ENCODE measurements around the gene RAD17. TPM values are rescaled to one million over a fixed set of nuclear protein-coding genes. Genes with fewer than 3 reads are reported as not detected.

The RAD17 gene
- total RNA-seq: 14.9 and 17.0 TPM in 2 replicates

GRCh38 chr5:69369340-69370121 is at the start of gene RAD17, which contains the start of the genes AK6 and TAF9:
TSS of gene RAD17 (plus strand) at chr5:69369818. CDS start at chr5:69372209, 2,391 bp downstream.
TSS of gene AK6 (minus strand) at chr5:69369520. CDS start at chr5:69369490, 30 bp downstream.
TSS of gene TAF9 (minus strand) at chr5:69369520. CDS start at chr5:69365737, 3,783 bp downstream.

GRCh38 chr5:69414885-69415583 is 45.4 kb downstream of the RAD17 start, which contains the start of gene MARVELD2:
TSS of gene MARVELD2 (plus strand) at chr5:69415116. CDS start at chr5:69419386, 4,270 bp downstream.

Other genes with a start within 250 kb of the RAD17 start
- 22.8 and 25.7 TPM in 2 replicates for gene CCNB1, start 202.7 kb upstream of the RAD17 start, total RNA-seq
- gene CENPH, start 180.2 kb upstream of the RAD17 start, total RNA-seq: 3.8 and 7.3 TPM in 2 replicates
- 57.4 and 63.0 TPM in 2 replicates for gene CDK7, start 134.9 kb upstream of the RAD17 start, total RNA-seq
- gene CCDC125, start 37.0 kb upstream of the RAD17 start, total RNA-seq: 1.7 and 3.2 TPM in 2 replicates
- gene AK6, start 298 bp upstream of the RAD17 start, total RNA-seq: 32.0 and 41.4 TPM in 2 replicates
- gene TAF9, start 298 bp upstream of the RAD17 start, total RNA-seq: 78.8 and 97.0 TPM in 2 replicates
- gene MARVELD2, start 45.3 kb downstream of the RAD17 start, total RNA-seq: 0.09 and 0.14 TPM in 2 replicates
- gene OCLN, start 123.0 kb downstream of the RAD17 start, total RNA-seq: 0.37 and 0.43 TPM in 2 replicates
- gene GTF2H2C, start 190.4 kb downstream of the RAD17 start, total RNA-seq: 27.9 and 33.1 TPM in 2 replicates

Data from smooth muscle cell of bladder (primary cell).